IPS-18a (cell line): Measurements from ENCODE around the gene RAP1GDS1.

Source experiments
- H3K27ac ChIP-seq: one replicate; pipeline ENCODE4 v1.5.1; 2013; ENCODE audit warnings: low read length
- H3K27me3 ChIP-seq: one replicate; pipeline ENCODE4 v1.6.1; 2013; ENCODE audit warnings: mild to moderate bottlenecking, low read length; ENCODE audit not compliant: control insufficient read depth, insufficient read depth
- H3K36me3 ChIP-seq: one replicate; pipeline ENCODE4 v1.6.1; 2013; ENCODE audit warnings: low read depth, low read length; ENCODE audit not compliant: control insufficient read depth
- H3K4me1 ChIP-seq: one replicate; pipeline ENCODE4 v1.6.1; 2013; ENCODE audit warnings: low read depth, low read length; ENCODE audit not compliant: control insufficient read depth
- H3K4me3 ChIP-seq: one replicate; pipeline ENCODE4 v1.5.1; 2013; ENCODE audit warnings: low read length
- H3K9ac ChIP-seq: one replicate; pipeline ENCODE4 v1.6.1; 2013; ENCODE audit warnings: mild to moderate bottlenecking, low read length, moderate library complexity
- H3K9me3 ChIP-seq: one replicate; pipeline ENCODE4 v1.6.1; 2013; ENCODE audit warnings: low read depth, low read length; ENCODE audit not compliant: control insufficient read depth

RAP1GDS1 gene

DNA sequence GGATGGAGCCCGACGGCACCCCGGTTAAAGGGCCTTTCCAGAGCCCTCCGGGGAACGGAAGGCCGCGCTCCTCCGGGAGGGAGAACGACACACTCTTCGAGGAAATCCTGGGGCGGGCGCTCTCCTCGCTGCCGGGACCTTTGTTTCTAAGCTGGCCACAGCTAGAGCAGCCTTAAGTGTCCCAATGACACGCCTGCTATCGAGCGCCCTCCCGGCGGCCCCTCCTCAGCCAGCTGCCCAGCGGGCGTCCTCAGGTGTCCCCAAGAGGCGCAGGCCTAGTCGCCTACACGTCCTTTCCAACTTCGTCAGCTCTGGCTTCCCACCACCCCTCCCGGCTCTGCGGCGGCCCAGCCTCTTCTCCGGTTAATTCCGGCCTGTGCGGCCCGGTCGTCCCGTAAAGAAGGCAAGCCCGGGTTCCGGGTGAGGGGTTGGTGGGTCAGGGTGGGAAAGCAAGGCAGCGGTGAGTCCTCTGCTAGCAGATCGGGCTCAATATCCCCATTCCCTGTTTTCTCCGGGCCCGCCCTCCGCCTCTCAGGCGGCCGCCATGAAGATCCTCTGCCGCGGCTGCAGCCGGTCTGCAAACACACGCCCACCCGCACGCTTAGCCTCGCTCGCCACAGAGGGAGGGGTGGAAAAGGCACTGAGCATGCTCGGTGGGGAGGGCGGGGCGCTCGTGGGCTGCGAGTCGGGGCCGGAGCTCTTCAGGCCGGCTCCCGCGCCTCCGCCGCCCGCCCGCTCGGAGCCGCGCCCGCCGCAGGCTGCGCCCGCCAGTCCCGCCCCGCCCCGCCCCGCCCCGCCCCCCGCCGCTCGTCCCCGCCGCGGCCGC is at the start of gene RAP1GDS1:
Gene RAP1GDS1 (plus strand): TSS at position 806 of the 826 bp plus-strand sequence. CDS start 182 bp downstream, outside the sequence.
- Histone ChIP-seq H3K4me3 (peak within 1 kb of the TSS; percentile 89), H3K27ac (peak within 1 kb of the TSS; percentile 76), H3K36me3 (no peaks in the 10 kb centered on the region), H3K4me1 (peaks cover 15% of the 10 kb centered on the region), H3K9me3 (no peaks in the 10 kb centered on the region), H3K9ac (peak within 1 kb of the TSS; percentile 93), H3K27me3 (peaks cover 10% of the 10 kb centered on the region)

DNA sequence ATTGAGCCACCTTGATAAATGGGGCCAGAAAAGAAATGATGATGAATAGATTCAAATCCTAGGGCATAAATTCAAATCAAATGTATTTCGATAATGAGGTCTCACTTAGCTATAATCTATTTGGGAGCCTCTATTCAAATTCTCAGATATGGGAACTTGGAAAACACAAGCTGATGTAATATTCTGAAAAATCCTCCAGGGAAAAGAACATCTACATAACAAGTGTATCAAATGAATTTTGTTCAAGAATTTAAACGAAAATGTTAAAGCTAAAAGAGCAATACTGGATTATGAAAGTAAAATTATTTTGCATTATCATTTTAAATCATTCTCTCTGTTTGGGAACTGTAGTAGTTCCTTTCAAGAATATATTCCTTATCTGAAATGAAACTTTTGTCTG is 38.9 kb upstream of the RAP1GDS1 start:
- Histone ChIP-seq H3K9ac (no peak overlapping the region), H3K4me1 (no peaks in the 10 kb centered on the region), H3K36me3 (no peaks in the 10 kb centered on the region), H3K4me3 (no peak overlapping the region), H3K27me3 (no peaks in the 10 kb centered on the region), H3K27ac (no peak overlapping the region), H3K9me3 (no peaks in the 10 kb centered on the region)

- Histone ChIP-seq H3K4me1 (no peaks in the 10 kb centered on the region), H3K27me3 (no peaks in the 10 kb centered on the region), H3K4me3 (no peak overlapping the region), H3K27ac (no peak overlapping the region), H3K36me3 (no peaks in the 10 kb centered on the region), H3K9me3 (no peaks in the 10 kb centered on the region), H3K9ac (no peak overlapping the region)
Measured at GRCh38 chr4:98226396-98226795, 34.8 kb upstream of the RAP1GDS1 start.

DNA sequence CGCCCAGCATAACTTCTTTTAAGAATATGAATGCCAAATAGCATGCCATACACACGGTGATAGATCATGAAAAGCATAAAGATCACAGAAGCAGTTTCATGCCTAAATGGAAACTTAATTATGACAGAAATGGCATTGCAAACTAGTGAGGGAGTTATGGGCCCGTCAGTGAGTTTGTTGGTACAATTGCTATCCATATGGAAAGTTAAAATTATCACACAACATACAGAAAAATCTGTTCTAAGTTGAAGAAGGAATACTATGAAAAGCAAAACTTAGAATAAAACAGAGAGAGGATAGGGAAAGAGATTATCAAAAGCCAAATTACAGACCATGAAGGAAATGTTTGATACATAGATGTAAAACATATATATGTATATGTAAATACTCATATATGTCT is 30.2 kb upstream of the RAP1GDS1 start:
- Histone ChIP-seq H3K27ac (no peak overlapping the region), H3K4me1 (no peaks in the 10 kb centered on the region), H3K9me3 (no peaks in the 10 kb centered on the region), H3K36me3 (no peaks in the 10 kb centered on the region), H3K4me3 (no peak overlapping the region), H3K27me3 (no peaks in the 10 kb centered on the region), H3K9ac (no peak overlapping the region)

- Histone ChIP-seq H3K27me3 (no peaks in the 10 kb centered on the region), H3K9ac (no peak overlapping the region), H3K36me3 (no peaks in the 10 kb centered on the region), H3K27ac (no peak overlapping the region), H3K4me3 (no peak overlapping the region), H3K4me1 (no peaks in the 10 kb centered on the region), H3K9me3 (no peaks in the 10 kb centered on the region)
Measured at GRCh38 chr4:98232202-98232601, 29.0 kb upstream of the RAP1GDS1 start.

DNA sequence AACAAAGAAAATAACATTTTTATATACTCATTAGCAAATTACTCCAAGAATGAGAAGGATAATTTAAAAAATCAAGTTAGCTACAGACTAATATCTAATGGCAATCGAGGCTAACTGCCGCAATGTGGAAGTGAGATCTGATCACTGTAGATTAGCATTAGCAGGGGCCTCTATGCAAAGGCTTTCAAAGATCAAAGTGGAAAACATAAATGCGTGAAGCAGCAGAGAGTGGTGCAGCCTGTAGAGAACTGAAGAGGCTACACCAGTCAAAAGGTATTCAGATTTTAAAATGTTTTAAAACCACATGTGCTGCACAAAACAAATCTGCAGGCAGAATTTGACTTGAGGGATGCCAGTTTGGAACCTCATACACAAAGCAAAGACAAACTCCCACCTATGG is 24.0 kb upstream of the RAP1GDS1 start:
- Histone ChIP-seq H3K9me3 (no peaks in the 10 kb centered on the region), H3K36me3 (no peaks in the 10 kb centered on the region), H3K27me3 (no peaks in the 10 kb centered on the region), H3K27ac (no peak overlapping the region), H3K9ac (no peak overlapping the region), H3K4me1 (peaks cover 3% of the 10 kb centered on the region), H3K4me3 (no peak overlapping the region)

DNA sequence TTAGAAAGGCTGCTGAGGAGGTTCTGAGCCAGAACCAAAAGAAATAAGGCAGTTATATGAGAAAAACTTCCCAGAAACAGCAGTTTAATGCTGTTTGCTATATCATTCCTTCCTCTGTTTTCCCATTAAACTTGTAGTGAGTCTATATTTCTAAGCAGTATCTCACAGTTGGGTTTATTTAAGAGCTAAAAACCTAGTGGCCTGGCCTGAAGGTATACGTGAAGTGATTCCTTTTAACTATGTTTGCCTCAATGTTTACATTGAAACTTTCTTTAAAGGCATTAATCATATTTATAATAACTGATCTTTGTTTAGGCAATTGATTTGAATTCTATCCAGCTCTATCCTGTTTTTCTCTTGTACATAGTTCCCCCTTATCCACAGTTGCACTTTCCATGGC is 19.1 kb upstream of the RAP1GDS1 start:
- no peak overlapping the region for H3K27ac ChIP-seq
- no peaks in the 10 kb centered on the region for H3K9me3 ChIP-seq
- no peak overlapping the region for H3K4me3 ChIP-seq
- no peaks in the 10 kb centered on the region for H3K27me3 ChIP-seq
- no peak overlapping the region for H3K9ac ChIP-seq
- peaks cover 3% of the 10 kb centered on the region for H3K4me1 ChIP-seq
- H3K36me3 ChIP-seq: no peaks in the 10 kb centered on the region

GRCh38 chr4:98242538-98242937 is 18.6 kb upstream of the RAP1GDS1 start:
- Histone ChIP-seq H3K27ac (no peak overlapping the region), H3K4me3 (no peak overlapping the region), H3K36me3 (no peaks in the 10 kb centered on the region), H3K27me3 (no peaks in the 10 kb centered on the region), H3K4me1 (peaks cover 3% of the 10 kb centered on the region), H3K9me3 (no peaks in the 10 kb centered on the region), H3K9ac (no peak overlapping the region)

DNA sequence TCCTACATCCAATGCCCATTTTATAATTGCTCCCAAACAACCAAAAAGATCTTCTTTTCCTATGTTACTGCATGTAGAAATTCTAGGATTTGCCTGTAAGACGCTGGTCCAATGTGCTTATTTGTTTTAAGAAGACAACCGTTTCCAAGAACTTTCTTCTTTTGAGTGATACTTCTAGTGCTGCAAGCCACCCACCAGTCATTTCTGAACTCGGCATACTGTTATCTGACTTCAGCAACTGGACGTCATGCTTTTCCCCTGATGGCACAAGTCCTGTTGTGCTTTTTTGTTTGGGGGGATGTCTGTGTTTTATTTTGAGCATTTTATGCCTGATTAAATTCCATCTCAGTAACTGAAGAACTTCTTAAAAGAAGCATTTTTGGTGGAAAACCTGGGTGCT is 16.0 kb upstream of the RAP1GDS1 start:
- Histone ChIP-seq H3K27me3 (no peaks in the 10 kb centered on the region), H3K36me3 (no peaks in the 10 kb centered on the region), H3K9me3 (no peaks in the 10 kb centered on the region), H3K27ac (no peak overlapping the region), H3K4me1 (no peaks in the 10 kb centered on the region), H3K9ac (no peak overlapping the region), H3K4me3 (no peak overlapping the region)

DNA sequence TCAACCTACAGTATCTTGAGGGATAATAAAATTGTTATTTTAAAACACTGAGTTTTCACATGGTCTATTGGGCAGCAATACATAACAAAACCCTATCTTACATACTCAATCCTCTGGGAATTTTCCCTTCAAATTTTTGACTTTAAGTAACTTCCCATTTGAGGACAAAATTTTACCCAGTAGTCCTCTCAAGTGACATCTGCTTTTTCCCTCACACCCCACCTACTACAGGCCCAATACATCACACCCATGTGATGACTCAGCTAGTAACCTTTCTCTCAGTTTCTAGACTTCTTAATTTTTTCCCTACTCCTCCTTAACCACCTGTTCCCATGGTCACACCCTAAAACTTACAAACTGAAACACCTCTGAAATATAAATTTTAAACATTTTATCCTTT is 12.2 kb upstream of the RAP1GDS1 start:
- Histone ChIP-seq H3K9me3 (no peaks in the 10 kb centered on the region), H3K4me3 (no peak overlapping the region), H3K27me3 (no peaks in the 10 kb centered on the region), H3K27ac (no peak overlapping the region), H3K4me1 (no peaks in the 10 kb centered on the region), H3K36me3 (no peaks in the 10 kb centered on the region), H3K9ac (no peak overlapping the region)

DNA sequence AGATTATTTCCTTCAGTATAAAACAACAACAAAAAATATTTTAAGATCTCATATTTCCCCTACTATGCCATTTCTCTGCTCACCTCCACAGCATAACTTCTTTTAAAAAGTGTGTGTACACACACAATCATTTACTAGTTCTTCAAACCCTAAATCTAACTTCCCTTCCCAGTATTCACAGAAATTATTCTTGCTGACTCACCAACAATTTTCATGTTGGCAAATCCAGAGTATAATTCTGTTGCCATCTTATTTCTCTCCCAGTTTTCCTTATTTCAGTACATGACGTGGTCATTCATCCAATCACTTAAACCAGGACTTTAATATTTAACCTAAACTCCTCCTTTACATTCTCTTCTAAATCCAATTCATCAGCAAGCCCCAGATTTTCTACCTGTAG is 11.4 kb upstream of the RAP1GDS1 start:
- Histone ChIP-seq H3K4me3 (no peak overlapping the region), H3K4me1 (no peaks in the 10 kb centered on the region), H3K9ac (no peak overlapping the region), H3K27me3 (no peaks in the 10 kb centered on the region), H3K9me3 (no peaks in the 10 kb centered on the region), H3K27ac (no peak overlapping the region), H3K36me3 (no peaks in the 10 kb centered on the region)

- no peak overlapping the region for H3K27ac ChIP-seq
- no peak overlapping the region for H3K4me3 ChIP-seq
- no peaks in the 10 kb centered on the region for H3K36me3 ChIP-seq
- H3K4me1 ChIP-seq: no peaks in the 10 kb centered on the region
- no peak overlapping the region for H3K9ac ChIP-seq
- no peaks in the 10 kb centered on the region for H3K9me3 ChIP-seq
- H3K27me3 ChIP-seq: no peaks in the 10 kb centered on the region
Measured at GRCh38 chr4:98253499-98253898, 7.7 kb upstream of the RAP1GDS1 start.
